OCI-LY7 (cell line): ENCODE results near the gene HSCB. TPM values are rescaled to one million over a fixed set of nuclear protein-coding genes. Genes with fewer than 3 reads are reported as not detected.

ENCODE experiments used
- BruUV-seq: library from RNA; stranded (reverse); fragments of 400-500 nt; replicated peaks from 2 replicates; lab custom pipeline; 2021; lab: Mats Ljungman, UMichigan
- CTCF ChIA-PET: fragments of 300-600 bp; sonication (Branson Sonifier 250); formaldehyde crosslinking; loops from one replicate; lab custom pipeline; 2022; ENCODE audit warnings: antibody characterized with exemption; ENCODE audit not compliant: unreplicated experiment; lab: Charles Lee
- POLR2A ChIA-PET: fragments of 300-600 bp; sonication (Branson Sonifier 250); formaldehyde crosslinking; loops from one replicate; lab custom pipeline; 2022; ENCODE audit warnings: antibody characterized with exemption; lab: Charles Lee
- DNase-seq: peaks from one replicate; pipeline ENCODE4 v3.0.0-alpha.2; 2015; ENCODE audit warnings: low spot score
- H2AFZ ChIP-seq: fragments of 200-600 bp; sonication (generic), shearing (Covaris generic); 2 replicates; pipeline ENCODE4 v1.6.1; 2014; ENCODE audit warnings: mild to moderate bottlenecking, antibody characterized with exemption, low read length, moderate library complexity
- H3K27ac ChIP-seq: fragments of 200-600 bp; sonication (generic); 2 replicates; pipeline ENCODE4 v1.5.1; 2014; ENCODE audit warnings: mixed run types, low read depth, mild to moderate bottlenecking, moderate library complexity, low read length, inconsistent platforms; ENCODE audit not compliant: poor library complexity, severe bottlenecking
- H3K36me3 ChIP-seq: fragments of 200-600 bp; sonication (generic); 2 replicates; pipeline ENCODE4 v1.6.1; 2014; ENCODE audit warnings: mild to moderate bottlenecking, antibody characterized with exemption, low read length, moderate library complexity, mixed read lengths; ENCODE audit not compliant: insufficient read depth
- H3K4me1 ChIP-seq: fragments of 200-600 bp; sonication (generic); 2 replicates; pipeline ENCODE4 v1.5.1; 2014; ENCODE audit warnings: mild to moderate bottlenecking, low read length; ENCODE audit not compliant: insufficient read depth, poor library complexity, severe bottlenecking
- H3K4me2 ChIP-seq: fragments of 200-600 bp; sonication (generic); 2 replicates; pipeline ENCODE4 v1.6.1; 2014; ENCODE audit warnings: mild to moderate bottlenecking, low read length
- H3K4me3 ChIP-seq: fragments of 200-600 bp; sonication (generic); 2 replicates; pipeline ENCODE4 v1.5.1; 2014; ENCODE audit warnings: mild to moderate bottlenecking, low read depth, low read length; ENCODE audit not compliant: poor library complexity, severe bottlenecking
- H3K79me2 ChIP-seq: fragments of 200-600 bp; sonication (generic); 2 replicates; pipeline ENCODE4 v1.6.1; 2016; ENCODE audit warnings: low read depth, mild to moderate bottlenecking, low read length, moderate library complexity, mixed read lengths; ENCODE audit not compliant: insufficient read depth
- H3K9me2 ChIP-seq: fragments of 200-600 bp; sonication (generic); 2 replicates; pipeline ENCODE4 v1.6.1; 2016; ENCODE audit warnings: mild to moderate bottlenecking, low read length, mixed read lengths; ENCODE audit not compliant: insufficient read depth
- H3K9me3 ChIP-seq: fragments of 200-600 bp; sonication (generic); 2 replicates; pipeline ENCODE4 v1.6.1; 2014; ENCODE audit warnings: mild to moderate bottlenecking, mixed run types, low read length, mixed read lengths
- H4K20me1 ChIP-seq: fragments of 200-600 bp; sonication (generic); 2 replicates; pipeline ENCODE4 v1.6.1; 2014; ENCODE audit warnings: mild to moderate bottlenecking, antibody characterized with exemption, low read length, moderate library complexity, mixed read lengths; ENCODE audit not compliant: insufficient read depth
- CTCF ChIP-seq: fragments of 200-600 bp; sonication (generic); conservative IDR thresholded peaks from 2 replicates; pipeline ENCODE4 v1.5.1; 2014; ENCODE audit warnings: mild to moderate bottlenecking, antibody characterized with exemption, low read length, moderate library complexity, mixed read lengths
- EZH2phosphoT487 ChIP-seq: fragments of 200-600 bp; sonication (generic); IDR thresholded peaks from 2 replicates; pipeline ENCODE4 v1.6.1; 2018; ENCODE audit warnings: low read depth, borderline replicate concordance, mild to moderate bottlenecking, mixed run types, antibody characterized with exemption, low read length, moderate library complexity, mixed read lengths
- intact Hi-C: fragments of 100-400 bp; cut with micrococcal nuclease; formaldehyde crosslinking; loops from one replicate; pipeline ENCODE4 v1.10.0; 2022; ENCODE audit not compliant: unreplicated experiment
- total RNA-seq, 2 experiments: library from RNA; depleted of rRNA in 1 of 2; stranded (reverse); fragments of >200 nt in 1 of 2; shearing (Covaris generic) in 1 of 2; gene quantifications; 2 replicates each; pipeline ENCODE4 v1.2.3, GENCODE V29; 2014 to 2022

HSCB gene
- total RNA-seq, 2 experiments from 2014 or later: 17.2 to 23.4 TPM

- intact Hi-C loops: loop anchor here (2.0 to 5.0 kb wide), 2 partner anchors 88 to 803 kb away; partner anchors contain the start of gene ZNRF3
- TF ChIP-seq EZH2phosphoT487 (no peak), CTCF (no peak)
- peaks cover 54% of the 10 kb centered on the region for H3K36me3 ChIP-seq
- no peak overlapping the region for H3K4me3 ChIP-seq
- H3K79me2 ChIP-seq: peaks cover 4% of the 10 kb centered on the region; the same call in 1 of the 2 replicates
- no TSS peak for BruUV-seq
- H3K27ac ChIP-seq: no peak overlapping the region
- peaks cover 38% of the 10 kb centered on the region for H3K4me1 ChIP-seq
- CTCF ChIA-PET: no interaction called here
- peaks cover 28% of the 10 kb centered on the region for H4K20me1 ChIP-seq
- H3K4me2 ChIP-seq: no peak overlapping the region
- H3K9me2 ChIP-seq: no peaks in the 10 kb centered on the region
- no peak for DNase-seq
- no peak overlapping the region for H2AFZ ChIP-seq
- POLR2A ChIA-PET: interaction anchor here (1.5 to 2.4 kb wide), 2 partner anchors 17 to 25 kb away, joined by 3 to 7 read pairs; no protein-coding TSS in a partner anchor
- no peaks in the 10 kb centered on the region for H3K9me3 ChIP-seq
These were observed 52.2 kb downstream of the HSCB start for GRCh38 chr22:28793976-28794584.

GRCh38 chr22:28795071-28795693, 53.3 kb downstream of the HSCB start:
- intact Hi-C loops: no loop called here
- Histone ChIP-seq H3K9me2 (no peaks in the 10 kb centered on the region), H3K4me2 (no peak overlapping the region), H3K36me3 (peaks cover 45% of the 10 kb centered on the region), H2AFZ (no peak overlapping the region), H3K79me2 (peaks cover 9% of the 10 kb centered on the region; the same call in 1 of the 2 replicates), H4K20me1 (peaks cover 29% of the 10 kb centered on the region), H3K27ac (no peak overlapping the region), H3K4me3 (no peak overlapping the region), H3K9me3 (no peaks in the 10 kb centered on the region), H3K4me1 (peaks cover 48% of the 10 kb centered on the region)
- POLR2A ChIA-PET: interaction anchor here (0.9 to 2.4 kb wide), 2 partner anchors 18 to 24 kb away, joined by 4 to 7 read pairs; no protein-coding TSS in a partner anchor
- DNase-seq: no peak
- no peak for TF ChIP-seq EZH2phosphoT487
- TF ChIP-seq CTCF: no peak
- CTCF ChIA-PET: no interaction called here
- no TSS peak for BruUV-seq
